OCI-LY1 (cell line): ENCODE data around the gene EPHA7.

ENCODE experiments used
- H2AFZ ChIP-seq: fragments of 200-600 bp; sonication (generic), shearing (Covaris generic); 2 replicates; pipeline ENCODE4 v1.6.0; 2014; ENCODE audit warnings: antibody characterized with exemption, mild to moderate bottlenecking, low read length
- H3F3A ChIP-seq: fragments of 200-600 bp; sonication (generic), shearing (Covaris generic); 2 replicates; pipeline ENCODE4 v1.6.0; 2014; ENCODE audit warnings: mild to moderate bottlenecking, antibody characterized with exemption, low read length, moderate library complexity; ENCODE audit not compliant: insufficient read depth
- H3K27ac ChIP-seq: fragments of 200-600 bp; sonication (generic); 2 replicates; pipeline ENCODE4 v1.5.1; 2014; ENCODE audit warnings: low read length, mixed run types, mild to moderate bottlenecking, low read depth; ENCODE audit not compliant: poor library complexity, severe bottlenecking
- H3K27me3 ChIP-seq: fragments of 200-600 bp; sonication (generic); 2 replicates; pipeline ENCODE4 v1.6.0; 2014; ENCODE audit warnings: antibody characterized with exemption, mild to moderate bottlenecking, low read length, moderate library complexity; ENCODE audit not compliant: insufficient read depth
- H3K36me3 ChIP-seq: fragments of 200-600 bp; sonication (generic); 2 replicates; pipeline ENCODE4 v1.6.1; 2014; ENCODE audit warnings: mild to moderate bottlenecking, antibody characterized with exemption, low read length, moderate library complexity, mixed read lengths; ENCODE audit not compliant: insufficient read depth
- H3K4me1 ChIP-seq: fragments of 200-600 bp; sonication (generic); 2 replicates; pipeline ENCODE4 v1.5.1; 2014; ENCODE audit warnings: mild to moderate bottlenecking, low read length, moderate library complexity; ENCODE audit not compliant: insufficient read depth, severe bottlenecking
- H3K4me2 ChIP-seq: fragments of 200-600 bp; sonication (generic), shearing (Covaris generic); 2 replicates; pipeline ENCODE4 v1.6.1; 2014; ENCODE audit warnings: low read length
- H3K4me3 ChIP-seq: fragments of 200-600 bp; sonication (generic); 2 replicates; pipeline ENCODE4 v1.5.1; 2014; ENCODE audit warnings: low read length, low read depth, mild to moderate bottlenecking, mixed read lengths; ENCODE audit not compliant: poor library complexity, severe bottlenecking
- H3K79me2 ChIP-seq: fragments of 200-600 bp; shearing (Covaris generic); 2 replicates; pipeline ENCODE4 v1.6.1; 2016; ENCODE audit warnings: mixed run types, low read length, mixed read lengths; ENCODE audit not compliant: insufficient read depth
- H3K9ac ChIP-seq: fragments of 200-600 bp; sonication (generic), shearing (Covaris generic); 2 replicates; pipeline ENCODE4 v1.6.1; 2014; ENCODE audit warnings: mild to moderate bottlenecking, low read length, mixed read lengths
- H3K9me2 ChIP-seq: fragments of 200-600 bp; sonication (generic), shearing (Covaris generic); 2 replicates; pipeline ENCODE4 v1.6.1; 2014; ENCODE audit warnings: low read depth, mild to moderate bottlenecking, low read length, mixed read lengths
- H3K9me3 ChIP-seq: fragments of 200-600 bp; shearing (Covaris generic); 2 replicates; pipeline ENCODE4 v1.6.1; 2014; ENCODE audit warnings: low read length, mixed read lengths
- H4K20me1 ChIP-seq: fragments of 200-600 bp; sonication (generic), shearing (Covaris generic); 2 replicates; pipeline ENCODE4 v1.6.0; 2016; ENCODE audit warnings: mild to moderate bottlenecking, low read length; ENCODE audit not compliant: insufficient read depth
- EZH2 ChIP-seq: fragments of 200-600 bp; sonication (generic), shearing (Covaris generic); IDR thresholded peaks from 2 replicates; pipeline ENCODE4 v1.8.0; 2017; ENCODE audit warnings: borderline replicate concordance, mixed run types, mild to moderate bottlenecking, antibody characterized with exemption, low read length, moderate library complexity, mixed read lengths
- TF ChIP-seq, protein P1 (sequence below): fragments of 200-600 bp; sonication (generic), shearing (Covaris generic); IDR thresholded peaks from 2 replicates; pipeline ENCODE4 v1.5.1; 2017; ENCODE audit warnings: mild to moderate bottlenecking, antibody characterized with exemption, low read length, moderate library complexity, mixed read lengths

EPHA7 gene

GRCh38 chr6:93391965-93392364, 27.4 kb downstream of the EPHA7 start:
- no peaks in the 10 kb centered on the region for H3K27me3 ChIP-seq
- H3K4me3 ChIP-seq = no peak overlapping the region
- no peaks in the 10 kb centered on the region for H3K9me3 ChIP-seq
- H3K79me2 ChIP-seq = no peaks in the 10 kb centered on the region
- no peaks in the 10 kb centered on the region for H3F3A ChIP-seq
- no peaks in the 10 kb centered on the region for H4K20me1 ChIP-seq
- H3K4me2 ChIP-seq = no peak overlapping the region
- no peak for TF ChIP-seq EZH2
- TF ChIP-seq, protein P1, sequence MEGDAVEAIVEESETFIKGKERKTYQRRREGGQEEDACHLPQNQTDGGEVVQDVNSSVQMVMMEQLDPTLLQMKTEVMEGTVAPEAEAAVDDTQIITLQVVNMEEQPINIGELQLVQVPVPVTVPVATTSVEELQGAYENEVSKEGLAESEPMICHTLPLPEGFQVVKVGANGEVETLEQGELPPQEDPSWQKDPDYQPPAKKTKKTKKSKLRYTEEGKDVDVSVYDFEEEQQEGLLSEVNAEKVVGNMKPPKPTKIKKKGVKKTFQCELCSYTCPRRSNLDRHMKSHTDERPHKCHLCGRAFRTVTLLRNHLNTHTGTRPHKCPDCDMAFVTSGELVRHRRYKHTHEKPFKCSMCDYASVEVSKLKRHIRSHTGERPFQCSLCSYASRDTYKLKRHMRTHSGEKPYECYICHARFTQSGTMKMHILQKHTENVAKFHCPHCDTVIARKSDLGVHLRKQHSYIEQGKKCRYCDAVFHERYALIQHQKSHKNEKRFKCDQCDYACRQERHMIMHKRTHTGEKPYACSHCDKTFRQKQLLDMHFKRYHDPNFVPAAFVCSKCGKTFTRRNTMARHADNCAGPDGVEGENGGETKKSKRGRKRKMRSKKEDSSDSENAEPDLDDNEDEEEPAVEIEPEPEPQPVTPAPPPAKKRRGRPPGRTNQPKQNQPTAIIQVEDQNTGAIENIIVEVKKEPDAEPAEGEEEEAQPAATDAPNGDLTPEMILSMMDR = no peak
- no peak overlapping the region for H2AFZ ChIP-seq
- H3K9me2 ChIP-seq = no peaks in the 10 kb centered on the region
- no peak overlapping the region for H3K27ac ChIP-seq
- no peaks in the 10 kb centered on the region for H3K4me1 ChIP-seq
- H3K36me3 ChIP-seq = no peaks in the 10 kb centered on the region
- H3K9ac ChIP-seq = no peak overlapping the region

DNA sequence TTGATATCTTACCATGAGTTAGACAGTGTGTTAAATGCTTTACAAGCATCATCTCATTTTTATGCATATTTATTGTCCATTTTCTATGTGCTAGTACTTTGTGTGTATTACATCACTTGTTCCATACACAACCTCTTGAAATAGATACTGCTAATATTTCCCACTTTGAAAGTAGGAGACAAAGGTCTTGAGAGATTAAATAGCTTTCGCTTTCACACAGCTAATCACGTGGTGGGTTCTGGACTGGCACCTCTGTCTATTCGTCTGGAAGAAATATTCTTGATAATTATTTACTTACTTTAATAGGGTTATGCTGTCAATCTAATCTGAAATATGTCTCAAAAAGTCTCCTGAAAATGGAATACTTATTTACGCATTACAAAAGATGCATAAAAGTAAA, 30.2 kb downstream of the EPHA7 start:
- no peak for TF ChIP-seq EZH2
- TF ChIP-seq, protein P1 = no peak
- no peaks in the 10 kb centered on the region for H3K79me2 ChIP-seq
- H2AFZ ChIP-seq = no peak overlapping the region
- no peaks in the 10 kb centered on the region for H3F3A ChIP-seq
- no peak overlapping the region for H3K27ac ChIP-seq
- no peaks in the 10 kb centered on the region for H4K20me1 ChIP-seq
- H3K9me3 ChIP-seq = no peaks in the 10 kb centered on the region
- H3K4me2 ChIP-seq = no peak overlapping the region
- no peaks in the 10 kb centered on the region for H3K9me2 ChIP-seq
- H3K4me1 ChIP-seq = no peaks in the 10 kb centered on the region
- no peaks in the 10 kb centered on the region for H3K36me3 ChIP-seq
- no peak overlapping the region for H3K9ac ChIP-seq
- H3K4me3 ChIP-seq = no peak overlapping the region
- no peaks in the 10 kb centered on the region for H3K27me3 ChIP-seq

- H4K20me1 ChIP-seq = no peaks in the 10 kb centered on the region
- no peak overlapping the region for H3K9ac ChIP-seq
- no peak overlapping the region for H3K27ac ChIP-seq
- no peaks in the 10 kb centered on the region for H3F3A ChIP-seq
- H3K9me3 ChIP-seq = no peaks in the 10 kb centered on the region
- H3K36me3 ChIP-seq = no peaks in the 10 kb centered on the region
- H3K4me3 ChIP-seq = no peak overlapping the region
- H3K79me2 ChIP-seq = no peaks in the 10 kb centered on the region
- no peaks in the 10 kb centered on the region for H3K4me1 ChIP-seq
- TF ChIP-seq EZH2 = no peak
- TF ChIP-seq, protein P1 = no peak
- no peak overlapping the region for H2AFZ ChIP-seq
- no peaks in the 10 kb centered on the region for H3K9me2 ChIP-seq
- H3K4me2 ChIP-seq = no peak overlapping the region
- H3K27me3 ChIP-seq = no peaks in the 10 kb centered on the region
Observed at GRCh38 chr6:93388070-93388469, 31.3 kb downstream of the EPHA7 start.
